Measurements from ENCODE around the gene NRGN. TPM values are rescaled to one million over a fixed set of nuclear protein-coding genes. Genes with fewer than 3 reads are reported as not detected.

NRGN gene
- total and polyA plus RNA-seq, 2 of the 8 experiments (the other 6 are each of a cell fraction or from before 2014, with no cell fraction given), result 0.60 to 1.0 TPM

DNA sequence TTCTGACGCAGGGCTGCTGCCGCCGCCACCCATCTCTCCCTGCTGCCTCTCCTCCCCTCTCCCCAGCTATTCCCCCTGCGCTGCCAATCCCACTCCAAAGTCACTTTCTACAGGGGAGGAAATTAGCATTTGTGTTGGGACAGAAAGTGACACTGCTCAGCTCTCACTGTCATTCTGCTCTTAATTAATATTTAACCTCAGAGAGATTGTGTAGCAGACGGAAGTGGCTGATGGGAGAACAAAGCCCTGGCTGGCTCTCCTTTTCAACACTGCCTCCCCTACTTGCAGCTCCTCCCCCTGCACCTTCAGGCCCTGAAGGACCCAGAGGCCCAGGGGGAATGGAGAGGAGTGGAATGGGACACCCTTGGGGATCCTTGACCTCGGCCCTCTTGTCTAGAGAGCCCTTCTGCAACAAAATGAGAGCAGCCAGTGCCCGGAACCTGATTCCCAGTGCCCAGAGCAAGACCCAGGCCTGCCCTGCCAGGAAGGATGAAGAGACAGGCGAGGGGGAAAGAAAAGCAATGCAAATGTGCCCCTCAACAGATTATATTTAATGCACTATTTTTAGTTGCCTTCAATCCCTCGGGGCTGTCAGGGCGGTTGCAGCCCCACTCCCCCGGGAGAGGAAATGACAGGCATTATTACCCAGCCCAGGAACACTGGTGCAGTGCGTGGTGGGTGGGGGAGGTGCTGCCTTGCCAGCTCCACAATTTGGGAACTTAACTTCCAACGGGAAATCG is 14.6 kb upstream of the NRGN start (continued):
- no peak for TF ChIP-seq POLR2A (IDR thresholded peaks at IDR 0.05; ENCODE audit: control extremely low read depth in 1 of 2, low read depth in 2 of 2, low read length in 2 of 2)
